A673 (cell line): ENCODE measurements around the gene EXD2. TPM values are rescaled to one million over a fixed set of nuclear protein-coding genes. Genes with fewer than 3 reads are reported as not detected.

Source experiments
- BruUV-seq: library from RNA; stranded (reverse); fragments of 400-500 nt; replicated peaks from 2 replicates; lab custom pipeline; 2021; lab: Mats Ljungman, UMichigan
- CTCF ChIA-PET: fragments of 300-600 bp; sonication (Branson Sonifier 250); formaldehyde crosslinking; loops from one replicate; lab custom pipeline; 2022; ENCODE audit warnings: antibody characterized with exemption; lab: Charles Lee
- POLR2A ChIA-PET: fragments of 300-600 bp; sonication (Branson Sonifier 250); formaldehyde crosslinking; loops from one replicate; lab custom pipeline; 2022; ENCODE audit warnings: antibody characterized with exemption; ENCODE audit not compliant: low non-redundant PET; lab: Charles Lee
- DNase-seq: peaks from one replicate; pipeline ENCODE4 v3.0.0-alpha.2; 2015; ENCODE audit warnings: low spot score
- H3K27ac ChIP-seq: fragments of 200-600 bp; sonication (generic); 2 replicates; pipeline ENCODE4 v1.5.1; 2016; ENCODE audit warnings: mixed run types, low read depth, mild to moderate bottlenecking, mixed read lengths, antibody characterized with exemption, low read length; ENCODE audit not compliant: poor library complexity, severe bottlenecking
- H3K27me3 ChIP-seq: fragments of 200-600 bp; sonication (generic); replicated peaks from 2 replicates; pipeline ENCODE4 v1.6.1; 2017; ENCODE audit warnings: mixed run types, low read depth, mild to moderate bottlenecking, mixed read lengths, antibody characterized with exemption, low read length; ENCODE audit not compliant: insufficient read depth, poor library complexity
- H3K36me3 ChIP-seq: fragments of 200-600 bp; sonication (generic); 2 replicates; pipeline ENCODE4 v1.6.1; 2016; ENCODE audit warnings: mixed run types, mild to moderate bottlenecking, mixed read lengths, antibody characterized with exemption, low read length; ENCODE audit not compliant: insufficient read depth, poor library complexity, severe bottlenecking
- H3K4me1 ChIP-seq: fragments of 200-600 bp; sonication (generic); 2 replicates; pipeline ENCODE4 v1.6.1; 2017; ENCODE audit warnings: mixed run types, mild to moderate bottlenecking, mixed read lengths, antibody characterized with exemption, low read length; ENCODE audit not compliant: insufficient read depth, poor library complexity, severe bottlenecking
- H3K4me3 ChIP-seq: fragments of 200-600 bp; sonication (generic); 2 replicates; pipeline ENCODE4 v1.5.1; 2016; ENCODE audit warnings: low read depth, mixed run types, mild to moderate bottlenecking, mixed read lengths, low read length; ENCODE audit not compliant: poor library complexity, severe bottlenecking
- H3K9me3 ChIP-seq: fragments of 200-600 bp; sonication (generic); 2 replicates; pipeline ENCODE4 v1.6.1; 2016; ENCODE audit warnings: mixed run types, low read depth, mild to moderate bottlenecking, mixed read lengths, antibody characterized with exemption, low read length; ENCODE audit not compliant: poor library complexity, severe bottlenecking
- EZH2 ChIP-seq: fragments of 200-600 bp; sonication (generic); IDR thresholded peaks from 2 replicates; pipeline ENCODE4 v1.6.1; 2017; ENCODE audit warnings: borderline replicate concordance, low read depth, mild to moderate bottlenecking, mixed read lengths, antibody characterized with exemption, low read length; ENCODE audit not compliant: poor library complexity, severe bottlenecking
- intact Hi-C: fragments of 100-400 bp; cut with micrococcal nuclease; formaldehyde crosslinking; loops from one replicate; pipeline ENCODE4 v1.10.0; 2022; ENCODE audit not compliant: unreplicated experiment
- total RNA-seq: library from RNA; stranded (reverse); gene quantifications from 2 replicates; pipeline ENCODE4 v1.2.3, GENCODE V29; 2021
- TF ChIP-seq, protein P1 (sequence below): fragments of 300-800, 200-600 bp; sonication (generic); conservative IDR thresholded peaks from 2 replicates; pipeline ENCODE4 v1.5.1; 2017; ENCODE audit warnings: low read depth, mild to moderate bottlenecking, antibody characterized with exemption, low read length, moderate library complexity, mixed read lengths

Gene EXD2
- total RNA-seq, 1 experiment from 2014 or later = 8.1 TPM

DNA sequence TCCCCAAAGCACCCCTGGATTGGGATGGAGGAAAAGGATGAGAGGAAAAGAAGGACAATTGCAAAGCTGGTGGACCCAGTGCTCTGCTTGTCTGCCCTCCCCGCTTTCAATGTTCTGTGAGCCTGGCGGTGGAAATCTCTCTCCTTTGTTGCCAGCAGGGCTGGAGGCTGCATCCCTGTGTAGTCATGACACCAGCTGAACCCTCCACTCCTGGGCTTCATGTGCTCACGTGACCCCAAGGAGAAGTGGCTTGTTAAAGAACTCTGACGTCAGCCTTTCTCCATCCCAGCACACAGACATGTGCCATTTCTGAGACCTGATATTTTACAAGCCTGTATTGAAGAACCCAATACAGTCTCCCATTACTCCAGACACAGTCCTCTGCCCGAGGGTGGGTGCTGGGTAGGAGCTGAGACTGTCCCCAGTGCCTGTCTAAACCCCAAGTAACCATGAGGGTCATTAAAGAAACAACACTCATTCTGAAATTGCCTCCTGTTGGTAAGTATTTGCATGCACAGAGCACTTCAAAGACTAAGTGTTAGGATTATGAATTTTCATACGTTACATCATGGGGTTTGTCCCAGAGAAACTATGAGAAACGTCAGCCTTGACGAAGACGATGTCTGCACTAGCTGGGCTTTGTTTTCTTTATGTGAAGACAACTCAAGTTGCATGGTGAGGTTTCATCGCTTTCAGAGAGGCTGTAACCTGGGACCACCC is 90.3 kb downstream of the EXD2 start:
- ChIA-PET CTCF (no interaction called here), POLR2A (no interaction called here)
- no peak for TF ChIP-seq EZH2
- TF ChIP-seq, protein P1, sequence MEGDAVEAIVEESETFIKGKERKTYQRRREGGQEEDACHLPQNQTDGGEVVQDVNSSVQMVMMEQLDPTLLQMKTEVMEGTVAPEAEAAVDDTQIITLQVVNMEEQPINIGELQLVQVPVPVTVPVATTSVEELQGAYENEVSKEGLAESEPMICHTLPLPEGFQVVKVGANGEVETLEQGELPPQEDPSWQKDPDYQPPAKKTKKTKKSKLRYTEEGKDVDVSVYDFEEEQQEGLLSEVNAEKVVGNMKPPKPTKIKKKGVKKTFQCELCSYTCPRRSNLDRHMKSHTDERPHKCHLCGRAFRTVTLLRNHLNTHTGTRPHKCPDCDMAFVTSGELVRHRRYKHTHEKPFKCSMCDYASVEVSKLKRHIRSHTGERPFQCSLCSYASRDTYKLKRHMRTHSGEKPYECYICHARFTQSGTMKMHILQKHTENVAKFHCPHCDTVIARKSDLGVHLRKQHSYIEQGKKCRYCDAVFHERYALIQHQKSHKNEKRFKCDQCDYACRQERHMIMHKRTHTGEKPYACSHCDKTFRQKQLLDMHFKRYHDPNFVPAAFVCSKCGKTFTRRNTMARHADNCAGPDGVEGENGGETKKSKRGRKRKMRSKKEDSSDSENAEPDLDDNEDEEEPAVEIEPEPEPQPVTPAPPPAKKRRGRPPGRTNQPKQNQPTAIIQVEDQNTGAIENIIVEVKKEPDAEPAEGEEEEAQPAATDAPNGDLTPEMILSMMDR = no peak
- no peak overlapping the region for H3K4me3 ChIP-seq
- intact Hi-C loops = no loop called here
- no peaks in the 10 kb centered on the region for H3K4me1 ChIP-seq
- no peaks in the 10 kb centered on the region for H3K27me3 ChIP-seq
- no peak overlapping the region for H3K27ac ChIP-seq
- H3K9me3 ChIP-seq = no peaks in the 10 kb centered on the region
- no TSS peak for BruUV-seq
- H3K36me3 ChIP-seq = no peaks in the 10 kb centered on the region
- no peak for DNase-seq

DNA sequence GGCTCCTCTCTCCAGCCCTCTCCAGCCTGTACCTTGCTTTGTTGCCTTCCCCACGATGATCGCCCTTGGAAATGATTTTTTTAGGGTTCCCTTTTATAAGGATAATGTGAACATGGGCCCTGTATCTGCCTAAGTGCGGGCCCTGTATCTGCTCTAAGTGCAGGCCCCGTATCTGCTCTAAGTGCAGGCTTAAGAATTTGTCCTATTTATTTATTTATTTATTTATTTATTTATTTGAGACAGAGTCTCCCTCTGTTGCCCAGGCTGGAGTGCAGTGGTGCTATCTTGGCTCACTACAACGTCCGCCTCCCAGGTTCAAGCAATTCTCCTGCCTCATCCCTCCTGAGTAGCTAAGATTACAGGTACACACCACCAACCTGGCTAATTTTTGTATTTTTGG is 91.2 kb downstream of the EXD2 start:
- CTCF ChIA-PET = no interaction called here
- intact Hi-C loops = no loop called here
- BruUV-seq = no TSS peak
- POLR2A ChIA-PET = no interaction called here
- H3K4me3 ChIP-seq = no peak overlapping the region
- no peaks in the 10 kb centered on the region for H3K9me3 ChIP-seq
- no peak overlapping the region for H3K27ac ChIP-seq
- no peaks in the 10 kb centered on the region for H3K36me3 ChIP-seq
- no peak for DNase-seq
- H3K27me3 ChIP-seq = no peaks in the 10 kb centered on the region
- no peaks in the 10 kb centered on the region for H3K4me1 ChIP-seq
- TF ChIP-seq EZH2 = no peak
- TF ChIP-seq, protein P1 = no peak

DNA sequence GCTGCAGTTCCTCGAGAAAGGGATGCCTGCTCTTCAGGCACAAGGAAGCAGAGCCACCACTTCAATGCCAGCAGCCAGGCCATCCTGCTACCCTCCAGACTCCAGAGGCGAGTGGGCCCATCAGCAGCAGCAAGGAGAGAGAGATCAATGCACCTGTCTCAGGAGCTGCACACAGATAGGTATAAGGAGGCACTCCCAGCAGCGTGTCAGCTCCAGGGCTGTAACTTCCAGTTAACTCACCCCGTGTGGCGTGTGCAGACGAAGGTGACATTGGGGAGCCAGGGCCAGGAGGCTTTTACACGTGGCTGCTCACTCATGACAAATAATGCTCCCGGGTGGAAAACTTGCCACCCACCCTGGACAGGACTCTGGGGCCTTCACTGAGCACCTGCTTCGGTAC is 92.9 kb downstream of the EXD2 start:
- no peak overlapping the region for H3K4me3 ChIP-seq
- intact Hi-C loops = no loop called here
- CTCF ChIA-PET = no interaction called here
- no peaks in the 10 kb centered on the region for H3K9me3 ChIP-seq
- BruUV-seq = no TSS peak
- no peak overlapping the region for H3K27ac ChIP-seq
- no peak for TF ChIP-seq EZH2
- TF ChIP-seq, protein P1 = no peak
- no peaks in the 10 kb centered on the region for H3K27me3 ChIP-seq
- H3K36me3 ChIP-seq = no peaks in the 10 kb centered on the region
- POLR2A ChIA-PET = no interaction called here
- no peaks in the 10 kb centered on the region for H3K4me1 ChIP-seq
- DNase-seq = no peak
